ENCODE data around the gene RFC2.
"Not testable (repeated sequence)": the region's sequence is repeated elsewhere in the genome, so short reads cannot be mapped to it uniquely, and the experiment has no call there.

RFC2 gene

GRCh38 chr7:74246497-74246896 lies 7.7 kb downstream of the RFC2 start:
- DNase-seq: no peak

- DNase-seq: no peak
Measured at GRCh38 chr7:74242122-74242443, 12.1 kb downstream of the RFC2 start.

GRCh38 chr7:74240482-74240881 lies 13.7 kb downstream of the RFC2 start:
- DNase-seq: no peak

- DNase-seq: no peak
Measured at GRCh38 chr7:74236284-74236683, 17.9 kb downstream of the RFC2 start.

GRCh38 chr7:74235518-74236268 lies 18.5 kb downstream of the RFC2 start:
- DNase-seq: no peak

GRCh38 chr7:74233655-74234285 lies 20.4 kb downstream of the RFC2 start:
- DNase-seq: no peak

- DNase-seq: no peak
Measured at GRCh38 chr7:74231232-74231590, 23.0 kb downstream of the RFC2 start.

GRCh38 chr7:74230446-74231231 lies 23.6 kb downstream of the RFC2 start:
- DNase-seq: no peak

GRCh38 chr7:74228951-74229900 lies 25.0 kb downstream of the RFC2 start:
- no peak for DNase-seq

- DNase-seq: no peak
Measured at GRCh38 chr7:74226633-74227032, 27.6 kb downstream of the RFC2 start.

GRCh38 chr7:74225400-74225799 lies 28.8 kb downstream of the RFC2 start:
- DNase-seq: no peak

GRCh38 chr7:74224907-74225306 lies 29.3 kb downstream of the RFC2 start:
- DNase-seq: not testable (repeated sequence)

GRCh38 chr7:74224511-74224832 lies 29.7 kb downstream of the RFC2 start:
- no peak for DNase-seq

GRCh38 chr7:74223711-74224510 lies 30.3 kb downstream of the RFC2 start:
- peak; percentile 5 for DNase-seq

GRCh38 chr7:74222851-74223710 lies 31.1 kb downstream of the RFC2 start:
- no peak for DNase-seq

- DNase-seq: no peak
Measured at GRCh38 chr7:74221713-74222112, 32.5 kb downstream of the RFC2 start.

GRCh38 chr7:74220229-74220628 lies 34.0 kb downstream of the RFC2 start:
- DNase-seq: no peak

GRCh38 chr7:74219416-74219815 lies 34.8 kb downstream of the RFC2 start:
- DNase-seq: no peak

GRCh38 chr7:74218343-74218698 lies 35.9 kb downstream of the RFC2 start:
- DNase-seq: no peak

- no peak for DNase-seq
Measured at GRCh38 chr7:74217455-74218342, 36.5 kb downstream of the RFC2 start.

Measured in DMS153 (cell line).